Stimulated activated CD8-positive, alpha-beta memory T cell treated with anti-CD3 and anti-CD28 coated beads, Interleukin-15, amount 100 ng/mL, for 4 hours (primary cell): Measurements from ENCODE around the gene TMOD1.
"Not testable (repeated sequence)": the region's sequence is repeated elsewhere in the genome, so short reads cannot be mapped to it uniquely, and the experiment has no call there.

Source experiments
- DNase-seq, 2 donors: peaks; one replicate each; pipeline ENCODE4 v3.0.0-alpha.2; 2020; ENCODE audit warnings: low read depth in 2 of 2

Gene TMOD1

DNA sequence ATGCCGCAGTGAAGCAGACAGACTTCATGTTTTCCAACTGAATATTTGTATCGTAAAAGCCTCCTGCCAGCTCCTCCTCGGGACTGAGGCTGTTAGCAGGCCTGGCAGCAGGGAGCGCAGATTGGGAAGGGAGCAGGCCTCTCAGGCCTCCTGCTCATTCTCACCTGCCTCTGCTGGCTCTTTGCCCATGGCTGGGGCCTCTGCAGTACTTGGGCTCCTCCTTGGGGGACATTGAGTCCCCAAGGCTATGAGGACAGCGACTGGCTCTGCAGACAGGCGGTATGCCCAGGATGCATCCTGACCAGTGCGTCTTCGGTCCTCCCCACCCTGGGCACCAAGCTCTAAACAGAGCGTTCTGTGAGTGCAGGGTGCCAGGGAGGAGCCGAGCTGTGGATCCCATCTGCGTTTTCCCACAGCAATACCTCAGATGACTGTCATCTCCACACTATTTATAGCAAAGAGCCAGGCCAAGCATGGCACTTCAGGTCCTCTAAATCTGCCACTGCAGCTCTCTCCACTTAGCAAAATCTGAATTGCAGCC, 93.0 kb downstream of the TMOD1 start:
- DNase-seq: no peak

- DNase-seq: no peak
These were observed 95.4 kb downstream of the TMOD1 start for GRCh38 chr9:97596906-97597305.

GRCh38 chr9:97598461-97599288, 97.2 kb downstream of the TMOD1 start:
- peak in 1 of 2 donors; percentile 42 for DNase-seq

- no peak for DNase-seq
These were observed 97.9 kb downstream of the TMOD1 start for GRCh38 chr9:97599314-97599846.

GRCh38 chr9:97600531-97601227, 99.2 kb downstream of the TMOD1 start:
- no peak for DNase-seq

DNA sequence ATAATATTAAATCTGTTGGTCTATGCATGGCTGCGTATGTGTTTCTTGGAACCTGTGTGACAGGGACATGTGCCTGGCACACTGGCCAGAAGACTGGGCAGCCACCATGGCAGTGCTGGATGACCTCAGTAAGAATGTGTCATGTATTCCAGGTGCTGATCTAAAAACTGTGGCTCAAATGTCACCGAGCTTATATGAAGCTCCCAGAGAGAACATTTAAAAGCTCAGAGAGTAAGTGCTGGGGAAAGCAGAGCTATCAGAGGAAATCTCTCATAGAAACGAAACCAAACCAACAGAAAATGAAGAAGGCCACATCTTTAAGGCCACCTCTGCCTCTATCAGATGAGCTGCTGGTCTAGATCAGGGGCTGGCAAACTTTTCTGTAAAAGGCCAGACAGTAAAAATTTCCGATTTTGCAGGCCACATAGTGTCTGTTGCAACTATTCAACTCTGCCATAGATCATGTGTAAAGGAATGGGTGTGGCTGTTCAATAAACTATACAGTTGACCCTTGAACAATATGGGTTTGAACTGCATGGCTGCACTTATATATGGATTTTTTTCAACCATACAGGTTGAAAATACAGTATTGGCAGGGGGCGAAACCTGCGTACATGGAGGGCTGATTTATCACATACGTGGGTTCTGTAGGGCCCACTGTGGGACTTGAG, 99.9 kb downstream of the TMOD1 start:
- DNase-seq: no peak

DNA sequence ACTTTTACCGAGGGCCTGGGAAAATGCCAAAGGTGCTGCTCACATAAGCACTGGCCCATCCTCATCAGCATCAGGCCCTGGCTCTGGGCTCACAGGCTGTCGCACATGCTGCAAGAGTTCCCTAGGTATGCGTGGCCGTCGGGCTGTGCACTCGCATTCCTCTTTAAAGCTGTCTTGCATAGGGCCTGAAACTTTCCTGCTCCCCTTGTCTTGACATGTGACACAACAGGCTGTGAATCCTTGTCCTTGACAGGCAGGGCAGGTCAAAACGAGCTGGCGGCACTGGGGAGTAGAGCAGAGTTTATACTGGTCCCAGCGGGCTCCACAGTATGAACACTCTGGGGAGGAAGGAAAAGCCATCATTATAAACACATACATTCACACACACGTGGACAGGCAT, 101.0 kb downstream of the TMOD1 start:
- DNase-seq: no peak

GRCh38 chr9:97604901-97605645, 103.6 kb downstream of the TMOD1 start:
- no peak for DNase-seq

- peak in 1 of 2 donors; percentile 21 for DNase-seq
These were observed 114.1 kb downstream of the TMOD1 start for GRCh38 chr9:97615439-97616072.

GRCh38 chr9:97617939-97618416, 116.5 kb downstream of the TMOD1 start:
- DNase-seq: no peak

GRCh38 chr9:97620063-97620462, 118.6 kb downstream of the TMOD1 start:
- not testable (repeated sequence) for DNase-seq

- DNase-seq: not testable (repeated sequence)
These were observed 121.0 kb downstream of the TMOD1 start for GRCh38 chr9:97622483-97622882.

GRCh38 chr9:97623946-97624345, 122.5 kb downstream of the TMOD1 start:
- DNase-seq: no peak

GRCh38 chr9:97625620-97626019, 124.2 kb downstream of the TMOD1 start:
- DNase-seq: no peak

GRCh38 chr9:97627624-97628023, 126.2 kb downstream of the TMOD1 start:
- DNase-seq: no peak

- no peak for DNase-seq
These were observed 127.2 kb downstream of the TMOD1 start for GRCh38 chr9:97628668-97629067.

- no peak for DNase-seq
These were observed 127.7 kb downstream of the TMOD1 start for GRCh38 chr9:97629156-97629555.

GRCh38 chr9:97630591-97630990, 129.1 kb downstream of the TMOD1 start:
- DNase-seq: no peak

DNA sequence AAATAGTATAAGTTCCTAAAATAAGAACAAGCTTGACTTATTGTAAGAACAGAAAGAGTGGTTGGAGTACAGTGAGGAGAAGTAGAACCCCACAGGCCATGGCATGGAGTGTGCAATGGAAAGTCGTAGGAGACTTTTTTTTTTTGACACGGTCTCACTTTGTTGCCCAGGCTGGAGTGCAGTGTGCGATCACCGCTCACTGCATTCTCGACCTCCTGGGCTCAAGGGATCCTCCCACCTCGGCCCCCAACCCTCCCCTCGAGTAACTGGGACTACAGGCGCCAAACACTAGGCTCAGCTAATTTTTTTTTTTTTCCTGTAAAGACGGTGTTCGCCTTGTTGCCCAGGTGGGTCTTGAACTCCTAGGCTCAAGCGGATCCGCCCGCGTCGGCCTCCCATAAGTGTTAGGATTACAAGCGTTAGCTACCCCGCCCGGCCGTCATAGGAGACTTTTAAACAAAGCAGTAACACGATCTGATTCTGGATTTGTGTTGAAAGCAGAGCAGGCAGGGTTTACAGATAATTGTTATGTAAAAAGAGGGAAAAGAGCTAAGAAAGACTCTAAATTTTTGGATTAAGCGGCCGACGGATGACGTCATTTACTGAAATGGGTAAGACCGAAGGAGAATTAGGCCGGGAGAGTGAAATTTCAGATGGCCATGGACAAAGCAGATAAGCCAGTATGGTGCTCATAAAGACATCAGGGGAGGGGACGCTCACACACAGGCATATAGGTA, 130.9 kb downstream of the TMOD1 start:
- no peak for DNase-seq
